Osteoblast (primary cell): ENCODE results near the gene MSH4. TPM values are rescaled to one million over a fixed set of nuclear protein-coding genes. Genes with fewer than 3 reads are reported as not detected.

Source experiments
- DNase-seq: peaks from one replicate; pipeline ENCODE4 v3.0.0; 2011; ENCODE audit warnings: low spot score, mixed read lengths; ENCODE audit not compliant: insufficient read length; ENCODE audit errors: missing footprints
- H2AFZ ChIP-seq: 2 replicates; pipeline ENCODE4 v1.6.0; 2011; ENCODE audit warnings: mild to moderate bottlenecking, low read length
- H3K27ac ChIP-seq: 2 replicates; pipeline ENCODE4 v1.5.1; 2011; ENCODE audit warnings: mild to moderate bottlenecking, low read depth, low read length, moderate library complexity
- H3K27me3 ChIP-seq: 2 replicates; pipeline ENCODE4 v1.6.0; 2012; ENCODE audit warnings: mild to moderate bottlenecking, control low read depth, inconsistent platforms, low read length, moderate library complexity; ENCODE audit not compliant: insufficient read depth
- H3K36me3 ChIP-seq: 2 replicates; pipeline ENCODE4 v1.5.1; 2011; ENCODE audit warnings: mild to moderate bottlenecking, low read length, control low read depth, moderate library complexity; ENCODE audit not compliant: insufficient read depth
- H3K4me1 ChIP-seq: 2 replicates; pipeline ENCODE4 v1.5.1; 2011; ENCODE audit warnings: mild to moderate bottlenecking, low read length, control low read depth, moderate library complexity; ENCODE audit not compliant: insufficient read depth
- H3K4me2 ChIP-seq: 2 replicates; pipeline ENCODE4 v1.6.0; 2011; ENCODE audit warnings: mild to moderate bottlenecking, low read length; ENCODE audit not compliant: insufficient read depth
- H3K4me3 ChIP-seq: fragments of 200-600 bp; sonication (generic); 3 replicates; pipeline ENCODE4 v1.5.1; 2012; ENCODE audit warnings: mild to moderate bottlenecking, low read length, inconsistent platforms; ENCODE audit not compliant: insufficient read depth
- H3K79me2 ChIP-seq: 2 replicates; pipeline ENCODE4 v1.6.0; 2012; ENCODE audit warnings: mild to moderate bottlenecking, low read length, control low read depth, inconsistent platforms; ENCODE audit not compliant: insufficient read depth
- H3K9me3 ChIP-seq: 2 replicates; pipeline ENCODE4 v1.5.1; 2011; ENCODE audit warnings: low read depth, low read length, control low read depth
- H4K20me1 ChIP-seq: 2 replicates; pipeline ENCODE4 v1.6.0; 2012; ENCODE audit warnings: mild to moderate bottlenecking, low read length, control low read depth; ENCODE audit not compliant: insufficient read depth
- CTCF ChIP-seq: IDR thresholded peaks from 2 replicates; pipeline ENCODE4 v1.5.1; 2011; ENCODE audit warnings: mild to moderate bottlenecking, low read depth, low read length, moderate library complexity; ENCODE audit errors: extremely low read depth
- total RNA-seq: library from RNA; depleted of rRNA; stranded (reverse); fragments of >200 nt; gene quantifications from 2 replicates; pipeline ENCODE4 v1.2.3, GENCODE V29; 2012

Gene MSH4
- total RNA-seq, 1 donor, result under 0.01 TPM

GRCh38 chr1:75901371-75901770, 104.7 kb downstream of the MSH4 start:
- H3K27me3 ChIP-seq, result no peaks in the 10 kb centered on the region
- H3K4me3 ChIP-seq, result no peak overlapping the region
- no peak overlapping the region for H3K27ac ChIP-seq
- no peak for DNase-seq
- H3K9me3 ChIP-seq, result no peaks in the 10 kb centered on the region
- no peak for TF ChIP-seq CTCF
- no peaks in the 10 kb centered on the region for H4K20me1 ChIP-seq
- no peak overlapping the region for H3K4me2 ChIP-seq
- no peaks in the 10 kb centered on the region for H3K36me3 ChIP-seq
- no peaks in the 10 kb centered on the region for H3K79me2 ChIP-seq
- H2AFZ ChIP-seq, result no peak overlapping the region
- no peaks in the 10 kb centered on the region for H3K4me1 ChIP-seq

GRCh38 chr1:75908717-75909152, 112.1 kb downstream of the MSH4 start:
- Histone ChIP-seq H3K4me2 (peak overlapping the region; percentile 52), H3K79me2 (no peaks in the 10 kb centered on the region), H4K20me1 (no peaks in the 10 kb centered on the region), H3K27me3 (no peaks in the 10 kb centered on the region), H3K27ac (no peak overlapping the region), H3K4me3 (no peak overlapping the region), H3K4me1 (no peaks in the 10 kb centered on the region), H2AFZ (peak overlapping the region; percentile 22), H3K36me3 (no peaks in the 10 kb centered on the region), H3K9me3 (no peaks in the 10 kb centered on the region)
- peak; percentile 35 for DNase-seq
- peak; percentile 54 for TF ChIP-seq CTCF

GRCh38 chr1:75916834-75917233, 120.2 kb downstream of the MSH4 start:
- Histone ChIP-seq H3K4me1 (no peaks in the 10 kb centered on the region), H3K36me3 (no peaks in the 10 kb centered on the region), H2AFZ (no peak overlapping the region), H3K27ac (no peak overlapping the region), H3K4me3 (no peak overlapping the region), H3K4me2 (no peak overlapping the region), H3K9me3 (no peaks in the 10 kb centered on the region), H4K20me1 (no peaks in the 10 kb centered on the region), H3K79me2 (no peaks in the 10 kb centered on the region), H3K27me3 (no peaks in the 10 kb centered on the region)
- TF ChIP-seq CTCF, result no peak
- DNase-seq, result no peak

GRCh38 chr1:75922698-75923097, 126.0 kb downstream of the MSH4 start:
- Histone ChIP-seq H3K4me1 (no peaks in the 10 kb centered on the region), H2AFZ (no peak overlapping the region), H3K36me3 (no peaks in the 10 kb centered on the region), H3K9me3 (no peaks in the 10 kb centered on the region), H3K79me2 (no peaks in the 10 kb centered on the region), H4K20me1 (no peaks in the 10 kb centered on the region), H3K4me3 (no peak overlapping the region), H3K27me3 (no peaks in the 10 kb centered on the region), H3K27ac (no peak overlapping the region), H3K4me2 (no peak overlapping the region)
- no peak for DNase-seq
- no peak for TF ChIP-seq CTCF
